Measurements from ENCODE around the gene SLC22A3. TPM values are rescaled to one million over a fixed set of nuclear protein-coding genes. Genes with fewer than 3 reads are reported as not detected.

SLC22A3 gene
- polyA plus RNA-seq, 2 of the 4 experiments (the other 2 are of a cell fraction) = 44.9 to 57.4 TPM

DNA sequence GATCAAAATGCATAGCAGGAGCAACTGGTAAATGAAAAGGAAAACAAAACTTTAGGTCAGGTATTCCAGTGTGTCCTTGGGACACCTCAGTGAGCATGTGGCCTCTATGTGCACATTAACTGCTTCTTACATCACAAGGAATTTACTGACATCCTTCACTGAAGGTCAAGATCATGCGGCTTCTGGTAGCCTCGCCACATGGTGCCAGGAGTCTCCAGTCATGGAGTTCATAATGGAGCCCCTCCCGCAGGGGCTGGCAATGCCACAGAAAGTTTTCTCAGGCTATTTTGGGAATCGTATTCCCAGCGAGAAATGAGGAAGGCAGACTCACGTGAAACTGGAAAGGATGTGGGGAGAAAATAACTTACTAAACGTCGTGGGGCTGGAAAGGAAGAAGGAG is 19.7 kb upstream of the SLC22A3 start:
- WGBS (ENCODE audit: missing lambda C conversion rate) = 84% methylated on average over 8 of the region's 8 CpGs
- Histone ChIP-seq H3K4me3 (no peak overlapping the region), H3K9me3 (no peaks in the 10 kb centered on the region), H3K27ac (no peak overlapping the region), H3K4me2 (no peak overlapping the region), H3K4me1 (no peaks in the 10 kb centered on the region)
- DNase-seq (ENCODE audit: low read depth in 1 of 2, low spot score in 1 of 2) (no peak), FAIRE-seq (no peak), ATAC-seq (no peak)
- CTCF ChIA-PET = no interaction called here
- POLR2A ChIA-PET = no interaction called here
- no peak for TF ChIP-seq TFCP2L1 (CRISPR knock-in tag; IDR thresholded peaks at IDR 0.05)
- TF ChIP-seq, protein P1, sequence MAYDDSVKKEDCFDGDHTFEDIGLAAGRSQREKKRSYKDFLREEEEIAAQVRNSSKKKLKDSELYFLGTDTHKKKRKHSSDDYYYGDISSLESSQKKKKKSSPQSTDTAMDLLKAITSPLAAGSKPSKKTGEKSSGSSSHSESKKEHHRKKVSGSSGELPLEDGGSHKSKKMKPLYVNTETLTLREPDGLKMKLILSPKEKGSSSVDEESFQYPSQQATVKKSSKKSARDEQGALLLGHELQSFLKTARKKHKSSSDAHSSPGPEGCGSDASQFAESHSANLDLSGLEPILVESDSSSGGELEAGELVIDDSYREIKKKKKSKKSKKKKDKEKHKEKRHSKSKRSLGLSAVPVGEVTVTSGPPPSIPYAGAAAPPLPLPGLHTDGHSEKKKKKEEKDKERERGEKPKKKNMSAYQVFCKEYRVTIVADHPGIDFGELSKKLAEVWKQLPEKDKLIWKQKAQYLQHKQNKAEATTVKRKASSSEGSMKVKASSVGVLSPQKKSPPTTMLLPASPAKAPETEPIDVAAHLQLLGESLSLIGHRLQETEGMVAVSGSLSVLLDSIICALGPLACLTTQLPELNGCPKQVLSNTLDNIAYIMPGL (CRISPR knock-in tag; IDR thresholded peaks at IDR 0.05; ENCODE audit: borderline replicate concordance) = no peak

DNA sequence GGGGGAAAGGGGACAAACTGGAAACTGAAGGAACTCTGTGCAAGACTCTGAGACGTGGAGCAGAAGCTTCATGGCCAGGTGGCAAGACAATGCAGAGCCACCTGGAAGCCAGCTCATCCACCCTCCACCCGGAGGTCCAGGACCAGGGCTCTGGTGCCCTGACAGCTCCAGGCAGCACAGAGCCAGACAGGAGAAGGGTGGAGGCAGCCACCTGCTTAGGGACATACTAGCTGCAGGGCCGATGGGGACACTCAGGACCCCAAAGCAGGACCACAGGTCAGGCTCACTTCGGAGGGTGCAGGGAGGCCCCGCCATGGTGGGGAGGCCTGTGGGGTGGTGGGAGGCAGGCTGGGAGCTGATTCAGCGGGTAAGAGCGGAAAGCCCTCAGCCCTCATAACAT is 19.0 kb upstream of the SLC22A3 start:
- DNase-seq (ENCODE audit: low read depth in 1 of 2, low spot score in 1 of 2) (no peak), FAIRE-seq (no peak), ATAC-seq (no peak)
- Histone ChIP-seq H3K4me3 (no peak overlapping the region), H3K27ac (no peak overlapping the region), H3K4me2 (no peak overlapping the region), H3K9me3 (no peaks in the 10 kb centered on the region), H3K4me1 (no peaks in the 10 kb centered on the region)
- ChIA-PET POLR2A (no interaction called here), CTCF (no interaction called here)
- TF ChIP-seq POLR2AphosphoS2 (conservative IDR thresholded peaks at IDR 0.05; ENCODE audit: low read length) = no peak
- no peak for TF ChIP-seq PHF8 (IDR thresholded peaks at IDR 0.05; ENCODE audit: borderline replicate concordance, low read depth)
- TF ChIP-seq TFCP2L1 (CRISPR knock-in tag; IDR thresholded peaks at IDR 0.05) = no peak
- WGBS (ENCODE audit: missing lambda C conversion rate) = 55% methylated on average over 7 of the region's 7 CpGs

DNA sequence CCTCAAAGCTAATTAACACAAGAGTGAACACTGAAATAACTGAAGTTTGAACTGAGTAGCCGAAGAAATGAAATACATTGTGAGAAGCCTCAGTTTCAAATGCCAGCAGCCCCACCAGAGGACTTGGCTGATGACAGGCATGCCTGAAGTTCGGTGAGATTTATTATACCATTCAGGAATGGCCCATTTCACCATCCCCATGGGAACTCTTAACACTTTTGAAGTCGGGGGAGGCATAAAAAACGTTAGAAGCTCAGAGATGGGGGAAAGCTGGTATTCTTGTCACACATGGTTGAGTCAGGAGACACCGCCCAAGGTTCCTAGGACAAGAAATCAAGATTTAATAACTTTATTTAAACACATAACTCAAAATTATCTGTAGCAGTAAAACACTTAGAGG is 17.6 kb upstream of the SLC22A3 start:
- TF ChIP-seq TP53 (CRISPR knock-in tag; IDR thresholded peaks at IDR 0.05) (no peak), BHLHE40 (IDR thresholded peaks at IDR 0.05; ENCODE audit: low read depth, low read length) (no peak)
- TF ChIP-seq, protein P2, sequence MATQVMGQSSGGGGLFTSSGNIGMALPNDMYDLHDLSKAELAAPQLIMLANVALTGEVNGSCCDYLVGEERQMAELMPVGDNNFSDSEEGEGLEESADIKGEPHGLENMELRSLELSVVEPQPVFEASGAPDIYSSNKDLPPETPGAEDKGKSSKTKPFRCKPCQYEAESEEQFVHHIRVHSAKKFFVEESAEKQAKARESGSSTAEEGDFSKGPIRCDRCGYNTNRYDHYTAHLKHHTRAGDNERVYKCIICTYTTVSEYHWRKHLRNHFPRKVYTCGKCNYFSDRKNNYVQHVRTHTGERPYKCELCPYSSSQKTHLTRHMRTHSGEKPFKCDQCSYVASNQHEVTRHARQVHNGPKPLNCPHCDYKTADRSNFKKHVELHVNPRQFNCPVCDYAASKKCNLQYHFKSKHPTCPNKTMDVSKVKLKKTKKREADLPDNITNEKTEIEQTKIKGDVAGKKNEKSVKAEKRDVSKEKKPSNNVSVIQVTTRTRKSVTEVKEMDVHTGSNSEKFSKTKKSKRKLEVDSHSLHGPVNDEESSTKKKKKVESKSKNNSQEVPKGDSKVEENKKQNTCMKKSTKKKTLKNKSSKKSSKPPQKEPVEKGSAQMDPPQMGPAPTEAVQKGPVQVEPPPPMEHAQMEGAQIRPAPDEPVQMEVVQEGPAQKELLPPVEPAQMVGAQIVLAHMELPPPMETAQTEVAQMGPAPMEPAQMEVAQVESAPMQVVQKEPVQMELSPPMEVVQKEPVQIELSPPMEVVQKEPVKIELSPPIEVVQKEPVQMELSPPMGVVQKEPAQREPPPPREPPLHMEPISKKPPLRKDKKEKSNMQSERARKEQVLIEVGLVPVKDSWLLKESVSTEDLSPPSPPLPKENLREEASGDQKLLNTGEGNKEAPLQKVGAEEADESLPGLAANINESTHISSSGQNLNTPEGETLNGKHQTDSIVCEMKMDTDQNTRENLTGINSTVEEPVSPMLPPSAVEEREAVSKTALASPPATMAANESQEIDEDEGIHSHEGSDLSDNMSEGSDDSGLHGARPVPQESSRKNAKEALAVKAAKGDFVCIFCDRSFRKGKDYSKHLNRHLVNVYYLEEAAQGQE (IDR thresholded peaks at IDR 0.05) = no peak
- H3K9me3 ChIP-seq = no peaks in the 10 kb centered on the region
- ChIA-PET CTCF (no interaction called here), POLR2A (no interaction called here)
- 59% methylated on average over 5 of the region's 5 CpGs for WGBS (ENCODE audit: missing lambda C conversion rate)
- DNase-seq (ENCODE audit: low read depth in 1 of 2, low spot score in 1 of 2) = no peak
- no peak overlapping the region for H3K4me3 ChIP-seq
- no peak for ATAC-seq
- H3K4me1 ChIP-seq = no peaks in the 10 kb centered on the region
- no peak overlapping the region for H3K27ac ChIP-seq
- FAIRE-seq = no peak
- no peak overlapping the region for H3K4me2 ChIP-seq

DNA sequence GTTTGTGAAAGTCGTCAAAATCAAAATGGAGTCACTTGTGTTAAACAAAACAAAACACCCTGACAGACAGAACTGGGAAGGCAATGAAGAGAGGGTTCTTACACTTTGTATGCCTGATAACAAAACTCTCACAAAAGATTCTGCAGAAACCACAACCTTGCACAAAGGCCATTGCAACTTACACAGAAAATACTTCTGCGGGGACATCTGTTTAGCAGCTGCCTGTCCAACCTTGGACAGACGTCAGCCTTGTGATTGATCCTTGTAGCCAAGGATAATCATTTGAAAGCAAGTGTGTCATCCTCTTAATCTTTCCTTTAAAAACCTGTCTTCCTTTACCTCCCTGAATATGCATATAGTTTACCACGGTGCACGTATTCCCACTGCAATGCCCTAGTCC is 17.0 kb upstream of the SLC22A3 start:
- no peak for FAIRE-seq
- no peak overlapping the region for H3K4me2 ChIP-seq
- H3K4me3 ChIP-seq = no peak overlapping the region
- POLR2A ChIA-PET = no interaction called here
- CTCF ChIA-PET = no interaction called here
- H3K4me1 ChIP-seq = no peaks in the 10 kb centered on the region
- WGBS (ENCODE audit: missing lambda C conversion rate) = 61% methylated on average over 5 of the region's 5 CpGs
- no peak overlapping the region for H3K27ac ChIP-seq
- ATAC-seq = no peak
- DNase-seq (ENCODE audit: low read depth in 1 of 2, low spot score in 1 of 2) = no peak
- H3K9me3 ChIP-seq = no peaks in the 10 kb centered on the region
- TF ChIP-seq FOSL2 (IDR thresholded peaks at IDR 0.05) (no peak), FOSL2 (CRISPR knock-in tag; IDR thresholded peaks at IDR 0.05) (no peak), RCOR1 (IDR thresholded peaks at IDR 0.05; ENCODE audit: low read depth, low read length) (no peak), FOXS1 (CRISPR knock-in tag; IDR thresholded peaks at IDR 0.05) (no peak), CEBPB (IDR thresholded peaks at IDR 0.05) (no peak), CHD4 (IDR thresholded peaks at IDR 0.05; ENCODE audit: borderline replicate concordance) (no peak), RAD21 (conservative IDR thresholded peaks at IDR 0.05 in 1 of 2, IDR thresholded peaks at IDR 0.05 in 1 of 2) (no peak), TFCP2L1 (CRISPR knock-in tag; IDR thresholded peaks at IDR 0.05) (no peak), RFX5 (IDR thresholded peaks at IDR 0.05) (no peak), ZNF302 (CRISPR knock-in tag; IDR thresholded peaks at IDR 0.05) (no peak), MAFK (IDR thresholded peaks at IDR 0.05; ENCODE audit: partially characterized antibody) (no peak), KDM5A (IDR thresholded peaks at IDR 0.05) (no peak)
- TF ChIP-seq, protein P3, sequence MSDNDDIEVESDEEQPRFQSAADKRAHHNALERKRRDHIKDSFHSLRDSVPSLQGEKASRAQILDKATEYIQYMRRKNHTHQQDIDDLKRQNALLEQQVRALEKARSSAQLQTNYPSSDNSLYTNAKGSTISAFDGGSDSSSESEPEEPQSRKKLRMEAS (IDR thresholded peaks at IDR 0.05) = no peak
- TF ChIP-seq, protein P4, sequence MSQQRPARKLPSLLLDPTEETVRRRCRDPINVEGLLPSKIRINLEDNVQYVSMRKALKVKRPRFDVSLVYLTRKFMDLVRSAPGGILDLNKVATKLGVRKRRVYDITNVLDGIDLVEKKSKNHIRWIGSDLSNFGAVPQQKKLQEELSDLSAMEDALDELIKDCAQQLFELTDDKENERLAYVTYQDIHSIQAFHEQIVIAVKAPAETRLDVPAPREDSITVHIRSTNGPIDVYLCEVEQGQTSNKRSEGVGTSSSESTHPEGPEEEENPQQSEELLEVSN (IDR thresholded peaks at IDR 0.05; ENCODE audit: borderline replicate concordance, low read depth) = no peak
- TF ChIP-seq, protein P1 (CRISPR knock-in tag; IDR thresholded peaks at IDR 0.05; ENCODE audit: borderline replicate concordance) = no peak
- TF ChIP-seq, protein P5, sequence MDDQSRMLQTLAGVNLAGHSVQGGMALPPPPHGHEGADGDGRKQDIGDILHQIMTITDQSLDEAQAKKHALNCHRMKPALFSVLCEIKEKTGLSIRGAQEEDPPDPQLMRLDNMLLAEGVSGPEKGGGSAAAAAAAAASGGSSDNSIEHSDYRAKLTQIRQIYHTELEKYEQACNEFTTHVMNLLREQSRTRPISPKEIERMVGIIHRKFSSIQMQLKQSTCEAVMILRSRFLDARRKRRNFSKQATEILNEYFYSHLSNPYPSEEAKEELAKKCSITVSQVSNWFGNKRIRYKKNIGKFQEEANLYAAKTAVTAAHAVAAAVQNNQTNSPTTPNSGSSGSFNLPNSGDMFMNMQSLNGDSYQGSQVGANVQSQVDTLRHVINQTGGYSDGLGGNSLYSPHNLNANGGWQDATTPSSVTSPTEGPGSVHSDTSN (IDR thresholded peaks at IDR 0.05) = no peak
- TF ChIP-seq, protein P6, sequence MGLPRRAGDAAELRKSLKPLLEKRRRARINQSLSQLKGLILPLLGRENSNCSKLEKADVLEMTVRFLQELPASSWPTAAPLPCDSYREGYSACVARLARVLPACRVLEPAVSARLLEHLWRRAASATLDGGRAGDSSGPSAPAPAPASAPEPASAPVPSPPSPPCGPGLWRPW (IDR thresholded peaks at IDR 0.05) = no peak
